PFSK-1 (cell line): ENCODE data around the gene TRIM29.

Experiments
- FOXP2 ChIP-seq: optimal IDR thresholded peaks from 2 replicates; pipeline ENCODE3; 2011; ENCODE audit warnings: borderline replicate concordance, control low read depth, inconsistent platforms; ENCODE audit not compliant: insufficient read depth; ENCODE audit errors: extremely low read length, extremely low read depth
- POLR2AphosphoS5 ChIP-seq: IDR thresholded peaks from 2 replicates; pipeline ENCODE4 v1.6.1; 2012; ENCODE audit warnings: low read depth, mild to moderate bottlenecking, control low read depth, low read length, moderate library complexity
- REST ChIP-seq, 2 experiments: IDR thresholded peaks; 2 replicates each; pipeline versions ENCODE4 v1.6.1 to v1.8.0; 2011 to 2012; ENCODE audit warnings: low read depth in 2 of 2, low read length in 2 of 2, control low read depth in 1 of 2, inconsistent platforms in 1 of 2, mild to moderate bottlenecking in 1 of 2, moderate library complexity in 1 of 2; ENCODE audit not compliant: insufficient read depth in 1 of 2
- SIN3A ChIP-seq: IDR thresholded peaks from 2 replicates; pipeline ENCODE4 v1.6.1; 2012; ENCODE audit warnings: mild to moderate bottlenecking, low read length, moderate library complexity, borderline replicate concordance; ENCODE audit not compliant: insufficient read depth
- TAF1 ChIP-seq: IDR thresholded peaks from 2 replicates; pipeline ENCODE4 v1.6.1; 2012; ENCODE audit warnings: low read length, control low read depth, borderline replicate concordance; ENCODE audit not compliant: insufficient read depth

TRIM29 gene

GRCh38 chr11:120181376-120181975 lies 43.6 kb upstream of the TRIM29 start:
- TF ChIP-seq TAF1 (no peak), REST (IDR thresholded peaks at IDR 0.05; ENCODE audit: insufficient read depth in 1 of 2, low read depth in 2 of 2, low read length in 2 of 2) (no peak), FOXP2 (no peak), POLR2AphosphoS5 (no peak), SIN3A (no peak)

- TF ChIP-seq FOXP2: no peak
- no peak for TF ChIP-seq REST (IDR thresholded peaks at IDR 0.05; ENCODE audit: insufficient read depth in 1 of 2, low read depth in 2 of 2, low read length in 2 of 2)
- no peak for TF ChIP-seq TAF1
- TF ChIP-seq SIN3A: no peak
- TF ChIP-seq POLR2AphosphoS5: no peak
Measured at GRCh38 chr11:120180551-120181232, 42.8 kb upstream of the TRIM29 start.

GRCh38 chr11:120179057-120179672 lies 41.3 kb upstream of the TRIM29 start:
- TF ChIP-seq REST (IDR thresholded peaks at IDR 0.05; ENCODE audit: insufficient read depth in 1 of 2, low read depth in 2 of 2, low read length in 2 of 2): no peak
- TF ChIP-seq SIN3A: no peak
- TF ChIP-seq TAF1: no peak
- no peak for TF ChIP-seq POLR2AphosphoS5
- TF ChIP-seq FOXP2: no peak

GRCh38 chr11:120178561-120179056 lies 40.7 kb upstream of the TRIM29 start:
- TF ChIP-seq FOXP2 (no peak), REST (IDR thresholded peaks at IDR 0.05; ENCODE audit: insufficient read depth in 1 of 2, low read depth in 2 of 2, low read length in 2 of 2) (no peak), SIN3A (no peak), POLR2AphosphoS5 (no peak), TAF1 (no peak)
